Rectal smooth muscle tissue (tissue), 1 donor: ENCODE data around the gene IL1RAPL1.

Source experiments
- H3K27ac ChIP-seq: one replicate; pipeline ENCODE4 v1.7.0; 2013; ENCODE audit warnings: low read depth, low read length, inconsistent platforms
- H3K27me3 ChIP-seq: one replicate; pipeline ENCODE4 v1.7.0; 2013; ENCODE audit warnings: low read length; ENCODE audit not compliant: control insufficient read depth, insufficient read depth
- H3K36me3 ChIP-seq: one replicate; pipeline ENCODE4 v1.7.0; 2013; ENCODE audit warnings: low read length; ENCODE audit not compliant: control insufficient read depth, insufficient read depth
- H3K4me1 ChIP-seq: one replicate; pipeline ENCODE4 v1.7.0; 2013; ENCODE audit warnings: low read length; ENCODE audit not compliant: control insufficient read depth, insufficient read depth
- H3K4me3 ChIP-seq: one replicate; pipeline ENCODE4 v1.7.0; 2013; ENCODE audit warnings: low read length
- H3K9ac ChIP-seq: one replicate; pipeline ENCODE4 v1.7.0; 2013; ENCODE audit warnings: low read length

The IL1RAPL1 gene

GRCh38 chrX:28586981-28587551 lies at the start of gene IL1RAPL1:
TSS of gene IL1RAPL1 (plus strand) at chrX:28587446.
- Histone ChIP-seq H3K9ac (no peak within 1 kb of the TSS), H3K27ac (no peak within 1 kb of the TSS), H3K36me3 (no peaks in the 10 kb centered on the region), H3K4me3 (peak within 1 kb of the TSS; percentile 54), H3K27me3 (no peaks in the 10 kb centered on the region), H3K4me1 (no peaks in the 10 kb centered on the region)

- Histone ChIP-seq H3K27me3 (no peaks in the 10 kb centered on the region), H3K4me3 (no peak overlapping the region), H3K27ac (no peak overlapping the region), H3K4me1 (no peaks in the 10 kb centered on the region), H3K36me3 (no peaks in the 10 kb centered on the region), H3K9ac (no peak overlapping the region)
Observed at GRCh38 chrX:28542791-28543190, 44.5 kb upstream of the IL1RAPL1 start.

GRCh38 chrX:28549838-28550237 lies 37.4 kb upstream of the IL1RAPL1 start:
- Histone ChIP-seq H3K9ac (no peak overlapping the region), H3K4me3 (no peak overlapping the region), H3K27ac (no peak overlapping the region), H3K4me1 (no peaks in the 10 kb centered on the region), H3K36me3 (no peaks in the 10 kb centered on the region), H3K27me3 (no peaks in the 10 kb centered on the region)

DNA sequence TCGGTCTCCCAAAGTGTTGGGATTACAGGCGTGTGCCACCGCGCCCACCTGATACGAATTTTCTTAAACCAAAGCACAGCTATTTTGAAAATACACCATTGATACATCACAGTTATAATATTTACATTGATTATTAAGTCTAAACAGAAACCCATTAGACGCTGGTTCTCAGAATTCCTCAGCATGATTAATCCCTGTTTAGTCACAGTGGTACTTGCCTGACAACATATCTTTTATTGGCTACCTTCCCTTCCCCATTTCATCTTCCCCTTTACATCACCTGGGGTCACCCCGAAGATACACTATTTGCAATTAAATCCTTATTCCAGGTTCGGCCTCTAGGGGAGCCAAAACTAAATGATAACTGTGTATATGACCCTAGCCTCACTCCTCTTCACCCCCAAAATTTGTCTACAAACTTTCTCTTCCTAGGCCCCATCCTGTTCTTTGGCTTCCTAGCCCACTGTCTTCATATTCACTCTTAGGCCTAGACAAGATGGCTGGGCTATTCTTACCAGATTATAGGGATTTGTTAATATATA lies 36.8 kb upstream of the IL1RAPL1 start:
- Histone ChIP-seq H3K36me3 (no peaks in the 10 kb centered on the region), H3K27ac (no peak overlapping the region), H3K4me3 (no peak overlapping the region), H3K4me1 (no peaks in the 10 kb centered on the region), H3K27me3 (no peaks in the 10 kb centered on the region), H3K9ac (no peak overlapping the region)

- Histone ChIP-seq H3K27me3 (no peaks in the 10 kb centered on the region), H3K4me1 (no peaks in the 10 kb centered on the region), H3K36me3 (no peaks in the 10 kb centered on the region), H3K9ac (no peak overlapping the region), H3K4me3 (no peak overlapping the region), H3K27ac (no peak overlapping the region)
Observed at GRCh38 chrX:28552322-28552721, 34.9 kb upstream of the IL1RAPL1 start.

DNA sequence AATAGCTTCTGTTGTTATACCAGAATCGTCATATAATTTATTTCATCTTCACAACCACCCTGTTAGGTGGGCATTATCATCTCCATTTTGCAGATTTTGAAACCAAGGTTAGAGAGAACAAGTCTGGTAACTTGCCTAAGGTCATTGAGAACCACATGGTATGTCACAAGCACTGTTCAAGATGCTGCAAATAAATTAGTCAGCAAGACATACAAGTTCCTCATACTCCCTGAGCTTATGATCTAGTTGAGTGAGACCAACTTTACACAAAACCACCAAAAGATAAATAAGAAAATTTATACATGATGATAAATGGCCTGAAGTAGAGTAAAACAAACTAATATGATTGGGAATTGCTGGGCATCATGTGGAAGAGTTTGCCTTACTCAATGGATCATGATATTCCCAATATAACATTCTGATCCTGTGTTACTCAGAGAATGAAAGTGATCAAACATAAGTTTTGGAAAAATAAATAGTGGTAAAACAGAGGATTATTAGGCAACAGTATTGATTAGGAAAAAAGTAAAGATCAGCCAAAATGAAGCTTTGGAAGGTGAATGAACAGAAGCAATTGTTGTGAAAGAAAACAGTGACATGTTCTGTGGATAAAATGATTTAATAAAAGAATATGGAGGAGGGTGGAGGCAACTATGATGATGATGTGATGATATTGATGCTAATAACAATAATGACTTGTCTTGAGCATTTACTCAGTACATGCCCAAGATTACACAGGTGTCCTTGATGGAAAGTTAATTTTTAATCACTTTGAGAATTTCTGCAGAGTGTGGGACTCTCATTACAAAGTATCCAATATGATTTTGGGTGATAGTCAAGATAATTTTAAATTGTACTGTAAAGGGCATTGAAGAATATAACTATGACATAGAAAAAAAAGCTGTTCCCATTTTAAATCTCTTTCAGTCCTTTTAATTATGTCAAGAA lies 34.1 kb upstream of the IL1RAPL1 start:
- H3K27ac ChIP-seq = no peak overlapping the region
- no peak overlapping the region for H3K9ac ChIP-seq
- no peaks in the 10 kb centered on the region for H3K36me3 ChIP-seq
- H3K4me3 ChIP-seq = no peak overlapping the region
- no peaks in the 10 kb centered on the region for H3K4me1 ChIP-seq
- H3K27me3 ChIP-seq = no peaks in the 10 kb centered on the region

GRCh38 chrX:28576117-28576516 lies 11.1 kb upstream of the IL1RAPL1 start:
- Histone ChIP-seq H3K36me3 (no peaks in the 10 kb centered on the region), H3K27me3 (no peaks in the 10 kb centered on the region), H3K27ac (no peak overlapping the region), H3K4me3 (no peak overlapping the region), H3K4me1 (no peaks in the 10 kb centered on the region), H3K9ac (no peak overlapping the region)

- H3K9ac ChIP-seq = no peak overlapping the region
- H3K27ac ChIP-seq = no peak overlapping the region
- H3K27me3 ChIP-seq = no peaks in the 10 kb centered on the region
- H3K36me3 ChIP-seq = no peaks in the 10 kb centered on the region
- no peaks in the 10 kb centered on the region for H3K4me1 ChIP-seq
- no peak overlapping the region for H3K4me3 ChIP-seq
Observed at GRCh38 chrX:28581522-28581921, 5.7 kb upstream of the IL1RAPL1 start.

- Histone ChIP-seq H3K27me3 (no peaks in the 10 kb centered on the region), H3K9ac (no peak overlapping the region), H3K27ac (no peak overlapping the region), H3K4me1 (no peaks in the 10 kb centered on the region), H3K36me3 (no peaks in the 10 kb centered on the region), H3K4me3 (no peak overlapping the region)
Observed at GRCh38 chrX:28582511-28582910, 4.7 kb upstream of the IL1RAPL1 start.

DNA sequence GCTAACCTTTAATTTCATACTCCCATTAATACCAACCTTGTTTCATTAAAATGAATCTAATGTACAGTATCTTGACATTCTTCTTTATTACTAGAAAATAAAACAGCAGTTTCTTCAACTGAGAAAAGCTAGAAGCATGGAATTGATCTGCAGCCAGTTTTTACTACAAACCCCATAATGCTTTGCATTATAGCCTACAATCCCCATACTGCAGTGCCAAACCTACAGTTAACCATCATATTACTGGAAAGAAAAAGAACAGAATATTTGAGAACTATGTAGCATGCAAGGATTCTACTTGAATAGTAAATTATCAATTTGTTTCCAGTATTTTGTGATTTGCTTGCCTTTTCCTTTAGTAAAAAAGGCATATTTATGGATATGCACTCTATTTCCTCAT lies 3.2 kb upstream of the IL1RAPL1 start:
- no peak overlapping the region for H3K9ac ChIP-seq

DNA sequence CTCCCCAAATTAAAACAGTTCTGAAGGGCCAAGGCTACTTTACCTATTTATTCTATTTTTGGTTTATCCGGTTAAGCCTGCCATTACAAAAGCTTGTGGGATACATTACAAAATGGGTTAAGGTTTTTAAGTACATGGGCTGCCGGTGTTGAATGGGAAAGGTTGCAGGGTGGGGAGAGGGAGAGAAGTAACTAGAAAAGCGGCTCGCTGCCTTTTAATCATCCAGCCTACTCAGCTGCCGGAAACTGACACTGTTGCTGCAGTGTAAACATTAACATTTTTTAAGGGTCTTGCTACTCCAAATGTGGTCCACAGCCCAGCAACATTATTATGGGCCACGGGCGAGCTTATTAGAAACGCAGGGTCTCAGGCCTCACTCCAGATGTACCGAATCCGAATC lies 1.5 kb upstream of the IL1RAPL1 start:
- Histone ChIP-seq H3K27me3 (no peaks in the 10 kb centered on the region), H3K36me3 (no peaks in the 10 kb centered on the region), H3K9ac (no peak overlapping the region), H3K4me3 (no peak overlapping the region), H3K27ac (no peak overlapping the region), H3K4me1 (no peaks in the 10 kb centered on the region)

More for the DNA sequence above, 3.2 kb upstream of the IL1RAPL1 start:
- Histone ChIP-seq H3K27me3 (no peaks in the 10 kb centered on the region), H3K4me1 (no peaks in the 10 kb centered on the region), H3K4me3 (no peak overlapping the region), H3K36me3 (no peaks in the 10 kb centered on the region), H3K27ac (no peak overlapping the region)

DNA sequence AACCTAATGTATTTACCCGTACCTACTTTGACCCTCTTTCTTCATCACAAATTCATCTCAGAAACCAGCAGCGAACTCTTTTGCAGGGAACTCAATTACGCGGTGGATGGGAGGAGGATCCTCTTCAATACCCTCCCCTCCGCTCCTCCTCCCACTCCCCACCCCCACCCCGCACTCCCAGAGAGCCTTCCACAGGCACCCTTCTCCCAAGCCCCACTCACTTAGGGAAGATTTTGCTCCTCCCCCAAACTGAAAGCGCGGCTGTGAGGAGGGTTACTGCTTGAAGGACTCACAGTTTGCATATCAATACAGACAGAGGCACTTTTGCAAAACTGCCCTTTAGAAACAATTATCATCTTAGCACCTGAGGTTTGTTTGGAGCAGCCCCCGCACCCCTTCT lies 960 bp upstream of the IL1RAPL1 start:
- Histone ChIP-seq H3K36me3 (no peaks in the 10 kb centered on the region), H3K27me3 (no peaks in the 10 kb centered on the region), H3K4me3 (peak overlapping the region; percentile 47), H3K4me1 (no peaks in the 10 kb centered on the region), H3K27ac (no peak overlapping the region), H3K9ac (no peak overlapping the region)
